SK-N-SH treated with all-trans-retinoic acid at 6 μM for 48 hours (cell line): Measurements from ENCODE around the gene GNPTAB.

Source experiments
- ARNTL ChIP-seq: fragments of 450-650 bp; formaldehyde crosslinking; IDR thresholded peaks from 2 replicates; pipeline ENCODE4 v1.5.0; 2020; ENCODE audit warnings: low read depth, mild to moderate bottlenecking, moderate library complexity, borderline replicate concordance
- OSR1 ChIP-seq: fragments of 250-450 bp; sonication (Bioruptor Pico); IDR thresholded peaks from 2 replicates; pipeline ENCODE4 v1.8.0; 2022; ENCODE audit warnings: moderate library complexity, mild to moderate bottlenecking, inconsistent platforms
- PATZ1 ChIP-seq: fragments of 250-450 bp; sonication (Bioruptor Pico); IDR thresholded peaks from 2 replicates; pipeline ENCODE4 v1.8.0; 2020; ENCODE audit warnings: mild to moderate bottlenecking, moderate library complexity, borderline replicate concordance
- ZC3H10 ChIP-seq: fragments of 250-450 bp; sonication (Bioruptor Pico); IDR thresholded peaks from 2 replicates; pipeline ENCODE4 v1.5.1; 2021; ENCODE audit warnings: mild to moderate bottlenecking, moderate library complexity
- ZFP30 ChIP-seq: fragments of 450-650 bp; formaldehyde crosslinking; IDR thresholded peaks from 2 replicates; pipeline ENCODE4 v1.5.0; 2022; ENCODE audit warnings: mild to moderate bottlenecking, moderate library complexity

- no peak for TF ChIP-seq ARNTL (CRISPR knock-in tag)
- TF ChIP-seq PATZ1 (CRISPR knock-in tag), result no peak
- TF ChIP-seq OSR1 (CRISPR knock-in tag), result no peak
- no peak for TF ChIP-seq ZFP30
- TF ChIP-seq ZC3H10 (CRISPR knock-in tag), result no peak
Measured at GRCh38 chr12:101804409-101804808, 26.4 kb downstream of the GNPTAB start.
